Activated CD8-positive, alpha-beta memory T cell treated with anti-CD3 and anti-CD28 coated beads for 4 hours (primary cell): ENCODE data around the gene ANXA4.
A peak's percentile ranks its signal among the peaks of the same experiment; 100 is the strongest.

Experiments
- DNase-seq, 2 donors: peaks; one replicate each; pipeline ENCODE4 v3.0.0-alpha.2; 2020; ENCODE audit warnings: low read depth in 2 of 2

ANXA4 gene

DNA sequence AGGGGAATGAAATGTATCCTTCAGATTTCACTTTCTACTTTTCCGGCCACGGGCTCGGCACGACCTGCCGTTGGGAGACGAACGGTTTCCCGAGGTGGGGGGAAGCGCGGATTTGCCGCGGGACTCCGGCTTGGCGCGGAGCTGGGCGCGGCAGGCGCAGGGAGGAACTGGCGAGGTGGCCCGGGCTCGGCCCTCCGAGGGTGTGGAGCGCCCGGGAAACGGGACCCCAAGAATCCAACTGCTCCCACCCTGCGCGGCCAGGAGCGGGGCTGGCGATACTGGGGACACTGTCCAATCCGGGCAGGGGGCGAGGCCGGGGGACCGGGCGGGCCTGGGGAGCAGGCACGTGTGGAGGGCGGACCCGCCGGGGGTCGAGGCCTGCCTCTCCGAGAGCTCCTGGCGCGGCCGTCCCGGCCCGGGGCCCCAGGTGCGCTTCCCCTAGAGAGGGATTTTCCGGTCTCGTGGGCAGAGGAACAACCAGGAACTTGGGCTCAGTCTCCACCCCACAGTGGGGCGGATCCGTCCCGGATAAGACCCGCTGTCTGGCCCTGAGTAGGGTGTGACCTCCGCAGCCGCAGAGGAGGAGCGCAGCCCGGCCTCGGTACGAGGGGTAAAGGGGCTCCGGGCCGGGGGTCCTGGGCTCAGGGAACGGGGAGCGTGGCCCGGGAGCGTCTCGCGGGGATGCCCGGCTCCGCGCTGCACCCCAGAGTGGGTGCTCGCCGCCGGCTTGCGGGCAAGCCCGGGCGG lies at the start of gene ANXA4:
TSS of gene ANXA4 (plus strand) at position 560 of the 747 bp plus-strand sequence. CDS start 39,432 bp downstream, outside the sequence.
- peak; percentile 30 to 31 for DNase-seq

DNA sequence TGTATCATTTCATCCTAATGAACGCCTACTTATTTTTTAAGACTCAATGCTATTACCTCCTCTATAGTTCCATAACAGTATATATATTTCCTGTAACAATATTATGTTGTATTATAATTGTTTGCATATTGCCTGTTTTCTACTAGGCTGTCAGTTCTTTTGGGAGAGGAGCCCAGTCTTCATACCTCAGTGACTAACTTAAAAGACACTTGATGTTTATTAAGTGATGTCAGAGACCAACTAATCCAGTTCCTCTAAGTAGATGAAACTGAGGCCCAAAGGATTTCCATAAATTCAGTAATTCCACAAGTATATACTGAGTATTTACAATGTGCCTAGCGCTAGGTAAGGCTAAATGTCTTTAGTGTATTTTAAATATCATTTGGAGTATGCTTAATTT lies 49.5 kb upstream of the ANXA4 start:
- DNase-seq = no peak

DNA sequence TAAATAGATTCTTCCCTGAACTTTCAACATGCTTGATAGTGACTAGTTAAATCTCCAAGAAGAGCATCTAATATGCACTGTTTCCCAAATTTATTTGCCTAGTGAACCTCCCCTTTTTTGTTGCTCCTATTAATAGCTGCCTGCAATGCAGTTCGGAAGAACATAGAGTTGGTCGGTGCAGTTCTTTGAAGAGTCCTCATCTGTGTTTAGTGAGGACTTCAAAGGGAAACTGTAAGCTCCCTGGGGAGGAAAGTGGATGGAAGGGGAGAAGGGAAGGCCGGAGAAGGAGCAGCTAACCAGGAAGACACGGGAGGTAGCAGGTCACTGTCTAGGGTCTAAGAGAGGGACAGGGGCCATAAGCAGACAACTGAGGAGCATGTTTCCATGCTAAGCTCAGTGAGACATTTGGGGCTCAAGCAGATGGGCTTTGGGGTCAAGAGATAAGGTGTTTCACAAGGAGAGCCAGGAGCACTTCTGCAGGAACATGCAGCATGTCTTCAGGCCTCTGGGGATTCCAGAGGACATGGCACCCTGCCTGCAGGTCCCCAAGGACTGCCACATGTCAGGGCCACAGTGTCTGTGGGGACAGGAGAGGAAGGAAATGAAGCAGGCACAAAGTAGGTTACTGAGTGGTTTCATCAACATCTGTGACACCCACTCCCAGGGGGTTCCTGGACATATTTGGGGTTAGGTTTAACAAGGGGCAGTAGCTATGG lies 48.7 kb upstream of the ANXA4 start:
- peak in 1 of 2 donors; percentile 9 for DNase-seq

- peak in 1 of 2 donors; percentile 13 for DNase-seq
Measured at GRCh38 chr2:69693775-69694450, 48.0 kb upstream of the ANXA4 start.

GRCh38 chr2:69694894-69695849 lies 46.8 kb upstream of the ANXA4 start:
- DNase-seq = no peak

DNA sequence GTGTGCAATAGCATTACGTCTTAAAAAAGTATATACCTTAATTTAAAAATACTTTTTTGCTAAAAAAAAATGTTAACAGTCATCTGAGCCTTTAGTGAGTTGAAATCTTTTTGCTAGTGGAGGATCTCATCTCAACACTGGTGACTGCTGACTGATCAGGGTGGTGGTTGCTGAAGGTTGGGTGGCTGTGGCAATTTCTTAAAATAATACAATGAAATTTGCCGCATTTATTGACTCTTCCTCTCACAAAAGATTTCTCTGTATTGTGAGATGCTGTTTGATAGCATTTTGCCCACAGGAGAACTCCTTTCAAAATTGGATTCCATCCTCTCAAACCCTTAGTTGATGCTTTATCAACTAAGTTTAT lies 46.1 kb upstream of the ANXA4 start:
- DNase-seq = no peak

DNA sequence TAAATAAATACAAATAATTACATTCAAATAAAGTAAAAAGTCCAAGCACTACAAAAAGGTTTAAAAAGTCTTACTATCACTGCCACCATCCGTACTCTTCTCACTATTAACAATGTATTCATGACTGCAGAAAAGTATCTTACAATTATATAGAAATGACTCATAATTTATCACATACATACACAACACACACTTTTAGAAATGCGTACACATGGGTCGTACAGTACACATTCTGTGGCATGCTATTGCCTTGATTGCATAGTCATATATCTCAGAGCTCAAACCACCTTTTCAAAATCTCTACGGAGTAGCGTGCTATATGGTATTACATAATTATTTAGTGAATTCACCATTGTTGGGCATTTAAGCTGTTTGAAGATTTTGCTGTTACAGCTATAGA lies 41.6 kb upstream of the ANXA4 start:
- DNase-seq = no peak

- DNase-seq = no peak
Measured at GRCh38 chr2:69701100-69701945, 40.6 kb upstream of the ANXA4 start.

DNA sequence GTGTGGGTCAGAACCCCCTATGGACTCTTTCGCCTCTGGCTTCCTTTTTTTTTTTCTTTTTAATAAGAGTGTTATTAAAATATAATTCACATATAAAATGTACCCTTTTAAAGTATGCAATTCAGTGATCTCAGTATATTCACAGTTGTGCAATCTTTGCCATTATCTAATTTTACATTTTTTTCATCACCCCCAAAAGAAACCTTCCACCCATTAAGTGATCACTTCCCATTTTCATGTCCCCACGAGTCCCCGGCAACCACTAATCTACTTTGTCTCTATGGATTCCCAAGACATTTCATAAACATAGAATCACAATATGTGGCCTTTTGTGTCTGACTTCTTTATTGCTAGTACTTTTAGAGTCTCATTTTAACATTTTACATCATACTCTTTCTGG lies 38.7 kb upstream of the ANXA4 start:
- no peak for DNase-seq

DNA sequence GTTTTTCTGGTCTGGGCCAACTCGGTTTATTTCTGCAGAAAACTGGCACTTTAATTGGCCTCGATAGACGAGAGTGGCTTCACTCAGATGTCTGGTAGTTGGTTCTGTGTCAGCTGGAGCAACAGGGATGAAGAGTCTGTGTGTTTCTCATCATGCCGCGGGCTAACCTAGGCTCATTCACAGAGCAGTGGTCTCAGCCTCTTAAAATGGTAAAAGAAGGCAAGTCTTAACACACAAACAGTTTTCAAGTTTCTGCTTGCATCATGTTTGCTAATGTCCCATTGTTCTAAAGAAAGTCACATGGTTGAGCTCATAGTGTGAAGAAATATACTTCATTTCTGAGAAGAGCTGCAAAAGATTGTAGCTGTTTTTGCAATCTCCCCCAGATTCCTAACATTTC lies 37.5 kb upstream of the ANXA4 start:
- DNase-seq = no peak

- no peak for DNase-seq
Measured at GRCh38 chr2:69709290-69709689, 32.6 kb upstream of the ANXA4 start.

- DNase-seq = no peak
Measured at GRCh38 chr2:69711971-69712370, 30.0 kb upstream of the ANXA4 start.

DNA sequence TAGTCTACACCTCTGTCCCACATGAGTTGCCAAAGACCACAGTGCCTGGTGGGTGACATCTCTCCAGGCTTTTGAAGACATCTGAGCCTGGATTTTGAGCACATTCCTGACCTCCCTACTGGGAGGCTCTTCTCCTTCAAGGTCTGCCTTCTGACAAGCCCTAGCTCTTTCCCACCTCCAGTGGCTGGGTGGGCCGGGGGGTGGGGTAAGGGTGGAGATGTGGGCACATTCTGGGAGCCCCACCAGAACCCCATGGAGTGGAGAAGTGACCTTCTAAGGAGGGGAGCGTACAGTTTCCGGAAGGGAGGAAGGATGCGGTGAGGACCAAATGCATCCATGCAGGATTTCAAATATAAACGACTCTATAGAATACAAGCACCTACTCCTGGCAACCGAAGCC lies 27.9 kb upstream of the ANXA4 start:
- no peak for DNase-seq

GRCh38 chr2:69714539-69715220 lies 27.3 kb upstream of the ANXA4 start:
- DNase-seq = peak; percentile 77 to 78

DNA sequence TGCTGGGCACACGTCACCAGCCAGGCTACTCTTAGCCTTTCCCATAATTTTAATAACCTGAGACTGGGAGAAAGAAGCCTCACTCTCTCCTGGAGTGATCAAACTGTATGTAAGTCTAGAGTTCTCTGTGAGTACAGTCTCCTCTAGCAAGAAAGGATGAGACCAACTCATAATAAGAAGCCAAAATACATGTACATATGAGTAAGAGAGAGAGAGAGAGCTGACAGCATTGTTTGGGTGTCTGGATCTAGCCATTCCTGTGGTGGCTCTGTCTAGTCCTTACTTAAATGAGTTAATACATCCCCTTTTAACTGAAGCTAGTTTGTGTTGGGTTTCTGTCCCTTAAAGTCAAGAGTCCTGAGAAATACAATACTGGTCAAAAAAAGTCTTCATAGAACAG lies 26.0 kb upstream of the ANXA4 start:
- no peak for DNase-seq

DNA sequence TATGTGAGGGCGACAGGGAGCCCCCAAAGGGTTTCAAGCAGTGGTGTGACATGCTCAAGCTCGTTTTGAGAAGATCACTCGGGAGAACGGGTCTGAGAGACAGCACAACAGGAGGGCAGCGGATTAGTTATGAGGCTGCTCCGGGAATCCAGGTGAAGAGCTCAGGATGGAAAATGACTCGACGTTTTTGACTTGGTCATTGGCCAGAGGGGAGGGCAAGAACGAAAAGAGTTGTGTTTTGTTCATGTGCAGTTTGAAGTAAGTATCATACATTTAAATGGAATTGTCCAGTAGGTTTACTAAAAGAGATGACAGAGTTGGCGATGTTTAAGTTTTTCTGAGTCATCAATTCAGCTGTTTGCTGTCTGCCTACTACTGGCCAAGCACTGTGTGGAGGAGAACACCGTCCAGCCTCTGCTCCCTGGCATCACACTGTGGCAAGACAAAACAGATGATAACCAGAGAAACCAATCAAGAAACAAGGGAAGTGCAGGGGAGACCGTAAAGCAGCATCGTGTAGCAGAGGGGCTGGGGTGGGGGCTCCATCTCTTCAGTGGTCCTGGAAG lies 25.3 kb upstream of the ANXA4 start:
- no peak for DNase-seq

DNA sequence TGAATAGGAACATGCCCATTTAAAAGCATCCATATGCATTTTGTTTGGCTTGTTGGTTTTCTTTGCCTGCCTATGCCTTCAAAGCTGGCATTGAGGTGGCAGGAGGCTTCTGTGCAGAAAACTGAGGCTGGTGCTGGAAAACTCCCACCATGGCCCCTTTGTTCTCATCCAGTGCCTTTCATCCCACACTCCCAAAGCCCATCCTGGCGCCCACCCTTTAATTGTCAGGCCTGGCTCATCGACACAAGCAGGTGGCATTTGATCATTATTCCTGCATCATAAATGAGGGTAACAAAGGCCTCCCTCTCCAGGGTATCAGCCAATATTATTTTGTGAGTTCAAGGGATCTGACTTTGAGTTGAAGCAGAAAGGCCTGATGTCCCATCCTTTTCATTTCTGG lies 24.7 kb upstream of the ANXA4 start:
- DNase-seq = no peak

GRCh38 chr2:69717861-69718273 lies 24.1 kb upstream of the ANXA4 start:
- DNase-seq = no peak

DNA sequence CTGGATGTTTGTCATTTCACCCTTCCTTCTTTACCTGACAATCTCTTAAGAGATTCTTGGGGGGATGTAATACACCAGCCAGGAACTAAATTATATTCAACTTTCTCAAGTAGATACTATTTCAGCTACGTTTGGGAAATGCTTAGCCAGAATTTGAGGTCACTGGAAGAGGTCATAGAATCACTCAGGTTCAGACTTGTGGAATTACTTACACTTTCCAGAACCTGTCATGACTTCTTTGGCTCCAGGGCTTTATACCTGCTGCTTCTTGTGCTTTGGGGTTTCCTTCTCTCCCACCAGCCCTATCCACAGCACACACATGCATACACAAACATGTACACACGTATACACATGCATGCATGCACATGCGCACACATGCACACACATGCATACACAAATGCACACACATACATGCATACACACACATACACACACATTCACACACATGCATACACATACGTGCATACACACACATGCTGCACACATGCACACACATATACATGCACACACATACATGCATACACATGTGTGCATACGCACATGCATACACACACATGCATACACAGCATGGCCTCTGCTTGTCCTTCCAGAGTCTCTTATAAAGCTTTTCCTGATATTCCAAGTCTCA lies 23.5 kb upstream of the ANXA4 start:
- DNase-seq = no peak
